GM18858 (cell line): Measurements from ENCODE around the gene ITPK1.

Experiments
- ATAC-seq: cut with Tn5 transposase; IDR thresholded peaks from one replicate; pipeline ENCODE4 v1.9.1; 2021; ENCODE audit not compliant: unreplicated experiment

The ITPK1 gene

DNA sequence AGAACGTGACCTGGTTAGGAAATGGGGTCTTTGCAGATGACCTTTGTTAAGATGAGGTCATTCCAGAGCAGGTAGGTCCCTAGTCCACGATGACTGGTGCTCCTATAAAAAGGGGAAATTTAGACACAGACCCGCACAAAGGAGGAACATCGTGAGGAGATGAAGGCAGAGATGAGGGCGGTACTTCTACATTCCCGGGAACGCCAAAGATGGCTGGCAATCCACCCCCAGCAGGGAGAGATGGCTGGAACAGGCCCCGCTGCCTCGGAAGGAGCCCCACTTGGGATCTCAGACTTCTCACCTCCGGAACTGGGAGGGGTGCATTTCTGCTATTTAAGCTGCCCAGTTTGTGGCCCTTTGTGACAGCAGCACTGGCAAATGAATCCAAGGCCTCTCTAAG is 85.0 kb downstream of the ITPK1 start:
- ATAC-seq = no peak

DNA sequence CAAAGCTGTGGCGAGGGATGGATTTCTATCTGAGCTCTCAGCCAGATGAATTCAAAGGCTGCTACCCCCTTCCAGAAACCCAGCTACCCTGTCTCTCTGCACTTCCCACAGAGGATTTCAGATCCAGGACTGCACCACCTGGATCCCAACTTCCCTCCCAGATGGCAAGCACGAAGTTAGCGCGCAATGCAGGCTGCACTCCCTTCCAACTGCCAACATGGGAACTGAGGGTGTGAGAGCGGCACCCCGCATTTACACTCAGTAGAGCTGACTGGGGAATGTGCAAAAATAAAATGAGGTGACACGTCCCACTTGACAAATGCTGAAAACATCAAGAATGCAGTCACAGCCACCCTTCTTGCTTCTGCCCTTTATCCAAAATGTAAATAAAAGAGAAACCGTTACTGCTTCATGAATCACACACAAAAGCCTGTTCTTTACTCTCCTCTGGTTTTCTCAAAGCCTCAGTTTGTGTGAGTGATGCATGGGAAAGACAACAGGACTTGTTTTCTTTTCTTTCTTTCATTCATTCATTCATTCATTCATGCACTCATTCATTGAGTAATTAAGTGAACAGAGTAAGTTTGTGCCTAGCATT is 85.7 kb downstream of the ITPK1 start:
- no peak for ATAC-seq

DNA sequence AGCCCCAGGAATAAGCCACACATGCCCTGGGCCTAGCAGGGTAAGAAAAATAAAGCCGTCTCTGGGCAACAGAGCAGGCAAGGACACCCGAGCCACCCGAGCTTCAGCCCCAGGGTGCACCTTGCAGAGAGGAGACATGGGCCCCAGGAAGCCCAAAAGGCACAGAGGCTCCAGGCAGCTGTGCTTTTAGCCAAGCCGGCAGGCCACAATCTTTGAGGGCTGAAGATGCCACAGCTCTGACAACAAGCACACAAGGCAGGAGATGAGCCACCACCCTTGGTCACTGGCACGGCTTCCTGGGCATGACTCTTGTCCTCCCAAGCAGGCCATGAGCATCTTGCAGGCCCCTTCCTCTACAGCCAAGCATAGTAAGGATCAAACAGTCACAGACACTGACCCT is 86.3 kb downstream of the ITPK1 start:
- ATAC-seq = no peak

DNA sequence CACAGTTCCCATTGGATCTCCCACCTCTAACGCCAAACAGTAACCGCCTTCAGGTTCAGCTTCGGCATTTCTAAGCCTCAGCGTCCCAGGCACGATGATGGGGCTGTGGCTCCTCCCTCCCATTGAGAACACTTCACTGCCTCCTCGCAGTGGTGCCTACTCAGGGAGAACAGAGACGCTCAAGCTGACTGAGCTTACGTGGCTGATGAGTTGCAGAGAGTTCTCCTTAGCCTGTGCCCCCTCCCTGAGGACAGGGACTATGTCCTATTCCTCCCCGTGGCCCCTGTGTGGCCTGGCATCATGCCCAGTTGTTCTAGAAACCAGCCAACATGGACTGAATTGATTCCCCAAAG is 87.0 kb downstream of the ITPK1 start:
- no peak for ATAC-seq

DNA sequence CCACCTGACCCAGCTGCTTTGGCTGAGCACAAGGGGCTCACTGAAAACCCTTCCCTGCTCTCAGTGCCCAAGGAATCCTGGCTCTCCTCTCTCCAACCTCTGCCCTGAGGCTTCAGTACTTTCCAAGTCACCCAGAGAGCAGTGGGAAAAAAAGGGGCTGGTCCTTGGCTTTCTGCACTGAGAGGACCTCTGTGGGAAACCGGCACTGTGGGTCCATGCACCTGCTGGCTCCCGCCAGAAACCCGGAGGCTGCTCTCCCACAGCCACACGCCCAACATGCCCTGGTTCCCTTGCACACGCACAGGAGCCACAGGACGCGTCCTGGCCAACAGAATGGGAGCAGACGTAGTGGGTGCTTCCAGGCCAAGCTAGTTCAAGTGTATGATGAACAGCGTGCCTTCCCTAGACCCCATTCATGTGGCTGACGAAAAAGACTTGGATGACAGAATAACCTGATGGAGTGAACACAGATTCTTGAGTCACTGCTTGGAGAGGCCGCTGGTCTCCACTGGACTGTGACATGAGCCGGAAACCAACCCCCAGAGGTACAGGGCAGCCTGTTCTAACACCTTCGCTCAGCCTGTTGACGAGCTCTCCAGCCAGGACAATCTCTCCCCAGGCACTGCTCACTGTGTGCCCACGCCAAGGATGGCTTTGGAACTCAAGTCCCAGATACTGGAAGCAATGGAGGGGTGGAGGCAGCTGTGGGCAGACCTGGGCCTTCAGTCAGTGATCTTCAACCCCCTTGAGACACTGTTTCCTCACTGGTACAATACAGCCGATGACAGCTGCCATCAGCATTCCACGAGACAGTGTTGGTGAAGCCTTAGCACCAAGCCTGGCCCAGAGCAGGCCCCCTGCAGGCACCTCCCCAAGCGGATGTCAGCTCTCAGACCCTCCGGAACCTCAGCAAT is 87.7 kb downstream of the ITPK1 start:
- ATAC-seq = no peak

DNA sequence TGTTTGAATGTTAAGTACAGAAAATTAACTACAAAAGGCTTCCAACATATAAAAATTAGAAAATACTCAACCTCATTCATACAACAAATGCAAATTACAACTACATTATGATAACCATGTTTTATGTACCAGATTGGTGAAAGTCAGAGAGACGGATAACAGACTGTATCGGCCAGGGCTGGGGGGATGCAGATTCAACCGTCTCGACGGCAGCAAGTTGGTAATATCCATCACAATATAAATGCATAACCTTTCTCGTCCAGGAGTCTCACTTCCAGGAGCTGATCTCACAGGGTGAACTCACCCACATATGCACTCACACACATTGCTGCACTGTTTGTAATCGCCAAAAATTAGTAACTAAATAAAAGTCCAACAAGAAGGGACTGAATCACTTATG is 89.4 kb downstream of the ITPK1 start:
- no peak for ATAC-seq

DNA sequence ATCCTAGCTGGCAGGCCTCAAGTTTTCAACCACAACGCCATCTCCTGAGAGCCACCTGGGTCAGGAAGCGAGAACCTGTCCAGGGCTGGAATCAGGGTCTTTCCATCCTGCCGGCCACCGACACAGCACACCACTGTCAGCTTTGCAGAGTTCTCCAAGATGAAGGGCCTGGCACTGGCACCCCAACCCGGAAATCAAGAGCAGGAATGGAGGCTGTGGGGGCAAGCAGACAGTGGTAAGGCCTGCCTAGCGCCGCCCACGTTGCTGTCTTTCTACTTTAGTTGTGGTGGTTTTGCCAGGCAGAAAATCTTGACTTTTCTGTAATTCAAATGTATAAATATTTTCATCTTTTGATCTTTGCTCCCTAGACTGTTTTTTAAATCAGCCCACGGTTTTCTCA is 90.7 kb downstream of the ITPK1 start:
- no peak for ATAC-seq

DNA sequence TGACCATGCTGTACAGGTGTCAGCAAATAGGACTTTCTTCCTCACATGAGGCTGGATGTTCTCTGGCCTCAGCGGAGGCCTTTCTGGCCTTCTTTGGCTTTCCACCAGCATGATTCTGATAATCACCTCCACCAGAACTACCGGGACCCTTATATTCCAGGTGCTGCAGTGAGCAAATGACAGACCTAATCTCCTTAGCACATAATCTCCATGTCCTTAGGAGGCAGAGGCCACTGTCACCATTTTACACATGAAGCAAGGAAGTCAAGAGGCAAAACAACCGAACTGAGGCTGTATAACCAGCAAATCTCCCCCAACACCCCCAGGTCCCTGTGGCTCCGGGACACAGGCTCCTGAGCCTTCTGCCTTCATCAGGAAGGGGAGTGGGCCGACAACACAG is 91.2 kb downstream of the ITPK1 start:
- no peak for ATAC-seq

DNA sequence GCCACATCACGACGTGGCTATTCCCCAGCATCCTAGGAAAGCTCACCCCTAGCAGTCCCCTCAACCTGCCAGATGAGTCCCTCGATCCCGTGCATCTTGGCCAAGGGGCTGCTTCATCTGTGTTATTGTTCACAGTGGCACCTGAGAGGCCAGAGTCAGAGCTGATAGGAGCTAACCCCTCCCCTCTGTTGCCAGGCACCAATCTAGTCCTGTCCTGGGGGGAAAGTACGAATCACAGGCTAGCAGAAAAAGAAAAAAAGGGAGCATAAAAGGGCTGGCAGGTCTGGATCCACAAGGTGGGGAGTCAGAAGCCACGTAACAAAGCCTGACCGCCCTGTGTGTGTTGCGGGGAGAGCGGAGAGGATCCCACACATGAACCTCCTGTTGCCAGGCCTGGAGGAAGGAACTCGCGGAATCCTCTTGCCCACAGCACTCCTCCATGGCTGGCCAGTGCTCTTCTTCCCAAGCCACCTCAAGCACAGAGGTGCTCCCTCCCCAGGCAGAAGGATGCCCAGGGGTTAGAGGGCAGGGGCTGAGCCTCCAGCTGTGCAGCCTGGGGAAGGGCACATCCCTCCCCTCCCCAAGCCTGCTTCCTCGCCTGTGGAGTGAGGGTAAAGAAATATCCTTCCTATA is 91.8 kb downstream of the ITPK1 start:
- no peak for ATAC-seq

DNA sequence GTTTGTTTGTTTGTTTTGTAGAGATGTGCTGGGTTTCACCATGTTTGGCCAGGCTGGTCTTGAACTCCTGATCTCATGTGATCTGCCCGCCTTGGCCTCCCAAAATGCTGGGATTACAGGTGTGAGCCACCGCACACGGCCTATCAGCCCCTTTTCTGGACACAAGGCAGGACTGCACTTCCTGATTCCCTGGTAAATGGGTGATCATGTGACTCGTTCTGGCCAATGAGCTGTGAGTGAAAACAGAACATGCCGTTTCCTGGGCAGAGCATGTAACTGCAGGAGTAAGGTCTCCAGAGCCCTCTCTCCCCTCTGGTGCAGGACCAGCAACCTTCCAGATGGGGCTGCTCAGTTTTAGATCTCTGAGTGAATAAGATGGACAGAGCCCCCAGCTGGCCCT is 92.7 kb downstream of the ITPK1 start:
- ATAC-seq = no peak

DNA sequence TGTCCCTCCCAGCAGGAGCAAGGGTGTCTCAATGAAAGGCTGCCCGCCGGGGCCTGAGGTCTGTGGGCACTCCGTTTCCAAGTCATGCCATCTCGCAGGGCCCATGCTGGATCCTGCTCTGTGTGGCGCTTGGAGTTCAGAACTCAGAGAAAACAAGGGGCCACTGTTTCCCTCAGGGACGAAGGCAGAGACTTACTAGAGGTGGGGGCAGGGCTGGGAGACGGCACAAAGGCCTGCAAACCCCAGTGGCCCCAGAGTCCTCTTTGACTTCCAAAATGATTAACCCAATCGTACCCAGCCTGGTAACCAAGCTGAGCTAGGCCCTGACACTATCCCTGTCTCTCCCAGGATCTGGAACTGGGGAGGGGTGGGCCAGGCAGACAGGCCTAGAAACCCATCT is 95.8 kb downstream of the ITPK1 start:
- ATAC-seq = no peak

DNA sequence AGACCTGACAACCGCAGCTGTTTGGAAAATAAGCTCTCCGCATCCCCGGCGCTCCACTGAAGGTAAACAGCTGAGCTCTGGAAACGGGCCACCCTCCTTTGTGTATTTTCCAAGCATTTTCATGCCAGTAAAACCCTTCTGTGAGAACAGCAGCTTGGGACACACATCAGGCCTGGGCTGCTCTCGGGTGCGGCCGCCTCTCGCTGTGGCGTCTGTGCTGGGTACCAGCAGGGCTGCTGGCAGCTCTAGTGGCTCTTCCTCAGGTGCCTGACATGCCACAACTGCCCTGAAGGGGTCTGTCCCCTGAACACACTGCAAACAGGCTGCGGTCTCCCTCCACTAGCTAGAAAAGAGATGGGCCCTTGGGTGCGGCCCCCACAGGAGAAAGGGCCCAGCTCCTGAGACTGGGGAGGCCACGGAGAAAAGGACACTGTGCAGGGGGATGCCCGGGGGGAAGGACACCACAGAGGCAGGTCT is 96.3 kb downstream of the ITPK1 start:
- ATAC-seq = no peak

DNA sequence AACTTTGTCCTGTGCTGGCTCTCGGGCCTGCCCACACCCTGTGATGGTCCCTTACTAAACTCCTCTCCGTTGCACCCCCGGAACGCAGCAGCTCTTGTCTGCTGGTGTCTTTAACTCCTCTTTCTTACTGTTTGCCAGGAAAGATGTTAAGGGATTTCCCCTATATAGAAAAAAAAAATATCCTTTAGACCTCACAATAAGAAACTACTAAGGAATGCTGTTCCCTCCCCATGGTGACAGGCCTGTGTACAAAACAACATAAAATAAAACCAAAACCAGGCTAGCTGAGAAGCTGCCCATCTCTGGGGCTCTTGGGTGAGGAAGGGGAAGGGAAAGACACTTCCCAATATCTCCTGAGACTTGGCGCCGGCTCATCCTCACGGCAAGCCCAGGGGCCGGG is 97.4 kb downstream of the ITPK1 start:
- ATAC-seq = no peak

DNA sequence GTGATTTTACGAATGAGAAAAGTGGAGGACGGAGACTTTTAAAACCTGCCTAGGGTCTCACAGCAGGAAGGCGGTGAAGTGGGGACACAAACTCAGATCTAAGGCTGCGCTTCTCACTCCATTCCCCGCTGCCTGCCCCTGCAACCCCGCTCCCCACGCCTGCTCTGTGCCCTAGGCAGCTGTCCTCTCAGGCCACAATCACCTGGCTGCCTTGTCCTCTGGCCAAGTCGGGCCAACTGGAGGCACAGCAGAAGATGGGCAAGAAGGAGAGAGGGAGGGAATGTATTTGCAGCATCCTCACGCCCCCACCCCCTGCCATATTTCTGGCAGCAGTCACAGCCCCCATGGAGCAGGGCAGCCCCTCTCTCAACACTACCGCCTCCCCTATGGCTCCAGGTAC is 97.8 kb downstream of the ITPK1 start:
- ATAC-seq = no peak

DNA sequence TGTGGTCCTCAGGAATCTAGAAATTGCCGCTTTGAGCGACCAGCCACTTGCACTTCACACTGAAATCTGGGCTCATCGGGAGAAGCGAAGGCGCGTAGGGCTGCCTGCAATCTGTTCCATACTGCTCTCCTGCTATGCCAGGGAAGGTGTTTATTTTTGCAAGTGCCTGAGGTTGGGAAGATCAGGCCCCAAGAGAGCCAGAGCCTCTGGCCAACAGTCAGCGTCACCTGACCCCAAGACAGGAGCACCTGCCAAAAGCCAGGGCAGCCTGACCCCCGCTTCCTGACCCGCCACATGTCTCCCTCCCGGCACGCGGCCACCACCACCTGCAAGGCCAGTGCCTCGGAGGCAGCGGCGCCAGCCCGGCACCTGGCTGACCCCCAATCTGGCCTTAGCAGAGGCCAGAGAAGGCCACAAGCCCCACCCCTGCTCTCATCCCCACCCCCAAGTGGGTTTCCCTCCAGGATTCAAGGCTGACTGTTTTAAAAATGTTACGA is 98.4 kb downstream of the ITPK1 start:
- no peak for ATAC-seq

DNA sequence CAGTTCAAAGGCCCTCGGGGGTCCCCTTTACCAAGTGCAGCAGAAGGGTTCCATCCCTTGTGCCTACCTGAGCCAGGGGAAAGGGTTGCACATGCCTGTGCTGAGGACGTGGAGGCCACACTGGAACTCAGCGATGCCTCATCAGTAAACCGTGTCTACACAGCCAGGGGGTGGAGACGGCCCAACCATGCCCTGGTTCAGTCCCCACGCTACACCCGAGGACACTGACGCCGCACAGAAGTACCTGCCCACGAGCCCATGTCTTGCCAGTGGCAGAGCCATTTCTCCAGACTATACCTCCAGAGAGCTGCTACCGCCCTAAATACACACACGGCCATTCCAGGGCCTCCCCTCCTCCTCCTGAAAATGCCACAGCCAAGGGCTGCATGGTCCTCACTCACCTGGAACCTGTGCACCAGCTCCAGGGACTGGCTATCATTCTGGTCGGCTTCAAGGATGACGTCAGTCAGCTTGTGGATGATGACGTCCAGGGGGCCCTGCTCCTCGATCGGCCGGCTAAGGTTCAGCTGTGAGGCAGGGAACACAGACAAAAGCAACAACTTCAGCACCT is 99.4 kb downstream of the ITPK1 start:
- ATAC-seq = no peak

DNA sequence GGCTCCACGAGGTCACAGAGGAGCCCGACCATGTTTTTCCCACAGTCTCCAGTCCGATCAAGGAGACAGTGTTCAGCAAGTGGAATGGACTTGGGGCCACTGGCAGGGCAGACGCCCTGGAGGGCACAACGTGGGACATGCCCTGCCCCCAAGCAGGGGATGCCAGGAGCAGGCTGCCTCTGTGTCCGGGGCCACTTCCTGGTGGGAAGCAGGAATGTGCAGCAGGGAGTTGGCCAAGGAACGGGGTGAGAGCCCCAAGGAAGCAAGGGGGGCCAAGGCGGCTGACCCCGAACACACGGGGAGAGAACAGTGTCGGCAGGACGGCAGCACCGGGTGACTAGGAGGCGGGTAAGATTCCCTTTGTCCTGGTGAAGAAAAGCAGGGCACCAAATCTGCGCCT is 100.2 kb downstream of the ITPK1 start:
- no peak for ATAC-seq

DNA sequence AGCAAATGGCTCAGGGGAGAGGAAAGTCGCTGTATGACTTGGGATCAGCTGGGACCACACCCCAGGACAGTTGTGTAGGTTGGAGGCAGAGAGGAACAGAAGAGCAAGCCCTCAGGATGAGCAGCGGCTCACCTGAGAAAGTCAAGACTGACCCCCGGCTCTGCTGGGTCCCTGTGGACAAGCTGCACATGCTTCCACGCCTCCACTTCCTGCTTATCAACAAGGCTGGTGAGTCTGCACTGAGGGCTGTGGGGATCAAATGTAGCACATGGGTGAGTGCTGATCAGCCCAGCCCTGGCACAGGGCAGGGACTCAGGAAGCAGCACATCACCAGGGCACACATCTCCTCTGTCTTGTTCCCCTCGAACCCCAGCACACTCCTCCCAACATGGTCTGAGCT is 100.7 kb downstream of the ITPK1 start:
- ATAC-seq = no peak

DNA sequence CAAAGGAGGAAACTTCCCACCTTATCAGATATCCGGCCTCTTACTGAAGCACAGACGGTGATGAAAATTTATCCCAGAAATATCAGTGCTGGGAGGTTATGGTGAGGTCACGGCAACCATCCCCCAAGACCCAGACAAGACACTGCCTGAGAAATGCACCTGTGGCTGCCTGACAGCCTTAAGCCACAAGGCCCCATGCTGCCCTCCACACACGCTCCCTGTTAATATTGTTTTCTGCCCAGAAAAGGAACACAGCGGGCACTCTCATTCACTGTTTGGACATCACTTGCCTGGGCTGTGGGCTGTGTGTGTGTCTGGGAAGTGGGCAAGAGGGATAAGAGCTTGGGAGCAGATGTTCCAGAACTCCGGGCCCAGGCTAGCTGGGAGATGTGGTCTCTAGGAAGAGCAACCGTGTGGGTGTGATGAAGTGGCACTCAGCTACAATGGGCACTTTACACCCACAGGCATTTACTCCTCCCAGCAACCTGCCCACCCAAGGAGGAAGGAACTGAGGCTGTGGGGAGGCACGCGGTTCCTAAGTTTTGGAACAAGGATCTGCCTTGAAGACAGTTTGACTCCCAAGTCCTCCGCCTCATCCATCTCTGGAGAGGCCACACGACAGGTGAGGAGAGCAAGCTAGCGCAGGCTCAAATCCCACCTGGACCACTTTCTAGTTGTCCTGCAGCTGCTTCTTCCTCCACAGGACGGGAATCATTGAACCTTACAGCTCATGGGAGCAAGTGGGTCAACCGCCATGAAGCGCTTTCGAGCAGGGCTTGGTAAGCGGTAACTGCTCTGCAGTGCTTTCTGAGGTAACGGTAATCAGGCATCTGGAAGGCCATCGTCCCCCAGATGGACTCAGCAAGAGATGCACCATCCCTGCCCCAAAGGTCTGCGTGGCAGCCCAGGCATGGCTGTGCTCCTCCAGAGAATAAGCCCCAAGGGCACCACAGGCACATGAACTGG is 101.4 kb downstream of the ITPK1 start:
- no peak for ATAC-seq

DNA sequence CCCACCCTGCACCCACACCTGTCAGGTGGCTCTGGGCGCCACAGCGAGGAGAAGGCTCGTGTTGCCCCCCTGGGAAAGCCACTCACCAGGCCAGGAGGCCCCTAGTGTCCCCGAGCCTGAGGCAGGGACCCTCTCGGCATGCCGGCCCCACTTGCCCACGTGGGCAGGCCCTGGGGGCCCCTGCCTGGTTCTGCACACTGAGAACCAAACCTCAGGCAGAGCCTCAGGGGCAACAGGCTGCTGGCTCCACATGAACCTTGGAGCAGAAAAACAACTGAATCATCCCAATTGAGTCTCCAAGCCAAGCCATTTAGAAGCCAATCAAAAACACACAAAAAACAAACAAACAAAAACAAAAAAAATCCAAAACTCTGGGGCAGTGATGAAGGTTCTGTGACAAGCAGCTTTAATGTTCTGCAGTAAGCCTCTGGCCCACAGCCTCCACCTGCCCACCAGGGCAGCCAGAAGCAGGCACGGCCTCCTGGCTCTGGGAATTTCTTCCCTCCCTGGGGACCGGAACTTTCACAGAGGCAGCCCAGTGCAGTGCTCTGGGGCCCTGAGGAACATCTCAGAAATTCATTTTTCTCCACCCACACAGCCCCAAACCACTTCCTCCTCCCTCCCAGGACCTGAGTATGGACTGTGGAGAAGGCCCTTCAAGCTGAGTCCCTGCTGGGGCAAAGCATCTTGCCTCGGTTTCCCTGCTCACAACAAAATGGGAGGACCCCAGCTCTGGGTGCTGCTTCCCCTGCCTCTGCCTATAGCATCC is 102.6 kb downstream of the ITPK1 start:
- ATAC-seq = no peak
